ENCODE results near the gene IQSEC3. TPM values are rescaled to one million over a fixed set of nuclear protein-coding genes. Genes with fewer than 3 reads are reported as not detected.

IQSEC3 gene
- total RNA-seq, 2 experiments from 2014 or later: 2.0 to 2.2 TPM

DNA sequence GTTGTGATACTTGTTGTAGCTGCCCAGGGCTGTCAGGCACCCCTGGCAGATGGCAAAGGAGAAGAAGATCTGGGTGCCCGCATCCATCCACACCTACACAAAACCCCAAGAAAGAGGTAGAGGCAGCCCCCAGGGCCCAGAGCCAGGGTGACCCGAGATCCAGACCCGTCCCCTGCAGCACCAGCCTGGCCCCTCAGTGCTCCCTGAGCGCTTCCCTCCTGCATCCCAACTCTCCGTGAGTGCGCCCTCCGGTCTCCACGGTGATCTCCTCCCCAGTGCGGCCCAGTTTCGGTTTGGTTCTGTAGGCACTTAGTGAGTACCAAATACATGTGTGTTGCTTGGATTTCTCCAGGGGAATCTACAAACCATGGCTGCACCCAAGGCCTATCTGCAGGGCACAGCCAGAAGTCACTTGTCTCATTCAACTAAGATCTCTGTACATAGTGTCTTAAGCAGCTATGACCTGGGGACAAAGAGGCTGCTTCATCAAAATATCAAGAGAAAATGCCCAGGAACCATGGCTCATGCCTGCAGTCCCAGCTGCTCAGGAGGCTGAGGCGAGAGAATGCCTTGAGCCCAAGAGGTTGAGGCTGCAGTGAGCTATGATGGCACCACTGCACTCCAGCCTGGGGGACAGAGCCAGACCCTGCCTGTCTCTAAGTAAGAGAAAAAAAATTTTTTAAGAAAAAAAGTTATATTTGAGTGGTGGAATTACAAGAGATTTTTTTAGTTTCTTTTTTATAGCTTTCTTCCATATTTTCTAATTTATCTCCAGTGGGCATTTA is 131.5 kb downstream of the IQSEC3 start:
- H3K4me1 Mint-ChIP-seq: no peaks in the 10 kb centered on the region
- ATAC-seq: no peak
- no peaks in the 10 kb centered on the region for H3K36me3 Mint-ChIP-seq
- H3K4me3 Mint-ChIP-seq: no peak overlapping the region
- DNase-seq: no peak
- H3K9me3 Mint-ChIP-seq (ENCODE audit: low read depth): no peaks in the 10 kb centered on the region
- CTCF ChIA-PET: no interaction called here
- H3K27ac Mint-ChIP-seq: no peak overlapping the region
- peaks cover 28% of the 10 kb centered on the region for H3K27me3 Mint-ChIP-seq

- Mint-ChIP-seq H3K27ac (no peak overlapping the region), H3K4me3 (no peak overlapping the region), H3K4me1 (no peaks in the 10 kb centered on the region), H3K36me3 (no peaks in the 10 kb centered on the region), H3K9me3 (ENCODE audit: low read depth) (no peaks in the 10 kb centered on the region), H3K27me3 (peaks cover 29% of the 10 kb centered on the region)
- no peak for ATAC-seq
- DNase-seq: no peak
- CTCF ChIA-PET: no interaction called here
Measured at GRCh38 chr12:198705-199104, 132.1 kb downstream of the IQSEC3 start.

DNA sequence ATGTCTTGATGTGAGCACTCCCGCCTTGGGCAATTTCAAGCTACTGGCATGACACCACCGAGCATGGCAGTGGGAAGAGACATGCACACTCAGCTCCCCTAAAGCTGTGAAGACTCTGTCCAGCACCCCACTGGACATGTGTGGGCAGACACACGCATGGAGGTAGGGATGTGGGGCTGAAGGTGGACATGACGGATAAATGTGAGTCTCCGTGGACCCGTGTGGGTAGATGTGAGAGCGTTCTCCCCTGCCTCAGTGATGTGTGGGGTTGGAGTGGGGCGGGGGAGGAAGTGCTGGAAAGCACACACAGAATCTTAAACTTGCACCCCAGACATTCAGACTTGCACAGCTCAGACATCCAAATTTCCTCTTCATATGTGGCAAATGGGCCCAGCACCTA is 134.8 kb downstream of the IQSEC3 start:
- Mint-ChIP-seq H3K27me3 (peaks cover 50% of the 10 kb centered on the region), H3K27ac (no peak overlapping the region), H3K36me3 (no peaks in the 10 kb centered on the region), H3K4me1 (no peaks in the 10 kb centered on the region), H3K4me3 (no peak overlapping the region), H3K9me3 (ENCODE audit: low read depth) (no peaks in the 10 kb centered on the region)
- CTCF ChIA-PET: no interaction called here
- DNase-seq: no peak
- no peak for ATAC-seq

DNA sequence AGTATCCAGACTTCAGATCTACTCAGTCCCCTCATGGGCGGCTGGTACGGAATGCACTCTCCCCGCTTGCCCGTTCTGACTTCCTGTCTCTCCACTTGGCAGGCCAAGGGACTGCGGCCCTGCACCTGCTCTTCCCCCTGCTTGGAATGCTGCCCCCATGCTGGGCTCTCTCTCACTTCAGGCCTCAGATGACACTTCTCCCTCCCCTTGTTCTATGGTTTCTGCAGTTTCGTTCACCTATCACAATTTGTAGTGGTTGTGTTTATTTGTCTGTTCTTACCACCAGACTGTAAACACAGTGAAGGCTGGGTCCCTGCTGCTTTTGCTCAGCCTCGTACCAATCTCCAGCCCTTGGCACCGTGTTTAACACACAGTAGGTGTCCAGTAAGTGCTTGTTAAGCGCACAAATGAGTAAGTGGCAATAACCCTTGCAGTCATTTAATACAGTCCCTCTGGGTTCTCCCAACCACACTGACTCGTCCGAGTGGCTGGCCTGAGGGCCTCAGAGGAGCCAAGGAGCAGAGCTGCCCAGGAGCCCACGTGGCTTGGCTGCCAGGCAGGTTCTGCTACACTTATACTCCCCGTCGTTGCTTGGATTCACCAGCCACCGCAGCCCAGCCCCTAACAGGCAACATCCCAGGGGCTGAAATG is 135.6 kb downstream of the IQSEC3 start:
- Mint-ChIP-seq H3K36me3 (no peaks in the 10 kb centered on the region), H3K27me3 (peaks cover 50% of the 10 kb centered on the region), H3K27ac (no peak overlapping the region), H3K4me3 (no peak overlapping the region), H3K4me1 (no peaks in the 10 kb centered on the region), H3K9me3 (ENCODE audit: low read depth) (no peaks in the 10 kb centered on the region)
- CTCF ChIA-PET: no interaction called here
- DNase-seq (no peak), ATAC-seq (no peak)

GRCh38 chr12:203074-203461 is 136.5 kb downstream of the IQSEC3 start:
- ATAC-seq (no peak), DNase-seq (no peak)
- no peak overlapping the region for H3K4me3 Mint-ChIP-seq
- no peaks in the 10 kb centered on the region for H3K36me3 Mint-ChIP-seq
- H3K27me3 Mint-ChIP-seq: peaks cover 49% of the 10 kb centered on the region
- no peak overlapping the region for H3K27ac Mint-ChIP-seq
- no peaks in the 10 kb centered on the region for H3K9me3 Mint-ChIP-seq (ENCODE audit: low read depth)
- CTCF ChIA-PET: no interaction called here
- no peaks in the 10 kb centered on the region for H3K4me1 Mint-ChIP-seq

DNA sequence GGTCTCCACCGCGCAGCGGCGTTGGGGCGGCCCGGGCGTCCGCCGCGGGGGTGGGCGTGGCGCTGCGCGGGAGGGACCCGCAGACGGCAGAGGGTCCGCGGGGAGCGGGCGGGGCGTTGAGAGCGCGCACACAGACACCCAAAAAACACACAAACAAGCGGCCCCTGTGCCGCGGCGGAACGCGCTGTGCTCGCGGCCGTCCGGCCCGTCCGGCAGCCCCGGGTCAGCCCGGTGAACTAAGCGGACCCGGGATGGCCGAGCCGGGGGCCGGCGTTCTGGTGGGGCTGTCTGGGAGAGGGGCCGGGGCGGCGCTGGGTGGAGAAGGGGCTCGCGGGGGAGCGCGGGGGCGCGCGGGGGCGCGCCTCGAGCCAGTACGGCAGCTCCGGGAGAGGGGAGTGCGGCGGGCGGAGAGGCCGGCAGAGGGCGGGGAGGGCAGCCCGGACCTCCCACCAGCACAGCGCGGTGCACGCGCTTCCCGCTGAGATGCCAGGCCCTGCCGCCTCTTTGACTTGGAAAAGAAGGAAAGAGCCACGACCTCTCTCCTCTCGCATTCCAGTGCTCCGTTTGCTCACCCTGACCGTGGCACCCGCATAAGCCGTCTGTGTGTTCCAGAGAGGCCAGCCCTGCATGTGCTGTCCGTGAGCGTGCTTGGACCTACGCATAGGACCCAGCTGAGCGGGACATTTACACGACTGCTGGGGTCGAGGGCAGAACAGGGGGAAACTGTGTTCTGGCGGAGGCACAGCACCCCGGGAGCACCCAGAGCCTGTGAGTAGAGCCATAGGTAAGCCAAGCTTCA is 137.1 kb downstream of the IQSEC3 start:
- H3K36me3 Mint-ChIP-seq: no peaks in the 10 kb centered on the region
- CTCF ChIA-PET: no interaction called here
- H3K27ac Mint-ChIP-seq: no peak overlapping the region
- H3K4me3 Mint-ChIP-seq: no peak overlapping the region
- ATAC-seq: no peak
- H3K9me3 Mint-ChIP-seq (ENCODE audit: low read depth): no peaks in the 10 kb centered on the region
- no peaks in the 10 kb centered on the region for H3K4me1 Mint-ChIP-seq
- H3K27me3 Mint-ChIP-seq: peaks cover 51% of the 10 kb centered on the region
- DNase-seq: no peak

- no peak for DNase-seq
- CTCF ChIA-PET: no interaction called here
- Mint-ChIP-seq H3K27me3 (peaks cover 52% of the 10 kb centered on the region), H3K4me3 (no peak overlapping the region), H3K27ac (no peak overlapping the region), H3K4me1 (no peaks in the 10 kb centered on the region), H3K36me3 (no peaks in the 10 kb centered on the region), H3K9me3 (ENCODE audit: low read depth) (no peaks in the 10 kb centered on the region)
- no peak for ATAC-seq
Measured at GRCh38 chr12:204261-204678, 137.7 kb downstream of the IQSEC3 start.

DNA sequence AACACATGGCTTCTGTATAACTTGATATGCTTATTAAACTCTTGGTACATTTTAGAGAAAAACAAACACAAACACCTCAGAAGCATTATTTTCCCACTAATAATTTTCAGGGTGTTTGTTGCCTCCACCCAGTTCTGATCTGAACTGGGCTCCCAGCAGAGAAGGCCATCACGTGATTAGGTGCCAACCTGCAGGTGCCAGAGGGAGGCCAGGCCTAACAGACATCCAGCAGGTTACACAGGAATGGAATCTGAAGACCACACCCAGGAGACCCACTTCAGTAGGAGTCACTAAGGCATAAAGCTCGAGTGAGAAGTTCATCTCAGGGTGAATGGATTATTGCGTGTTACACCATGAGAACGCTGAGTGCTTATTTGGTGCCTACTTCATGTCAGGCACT is 138.5 kb downstream of the IQSEC3 start:
- H3K27me3 Mint-ChIP-seq: peaks cover 50% of the 10 kb centered on the region
- CTCF ChIA-PET: no interaction called here
- H3K9me3 Mint-ChIP-seq (ENCODE audit: low read depth): no peaks in the 10 kb centered on the region
- H3K27ac Mint-ChIP-seq: no peak overlapping the region
- ATAC-seq (no peak), DNase-seq (no peak)
- H3K4me1 Mint-ChIP-seq: no peaks in the 10 kb centered on the region
- H3K36me3 Mint-ChIP-seq: no peaks in the 10 kb centered on the region
- H3K4me3 Mint-ChIP-seq: no peak overlapping the region

DNA sequence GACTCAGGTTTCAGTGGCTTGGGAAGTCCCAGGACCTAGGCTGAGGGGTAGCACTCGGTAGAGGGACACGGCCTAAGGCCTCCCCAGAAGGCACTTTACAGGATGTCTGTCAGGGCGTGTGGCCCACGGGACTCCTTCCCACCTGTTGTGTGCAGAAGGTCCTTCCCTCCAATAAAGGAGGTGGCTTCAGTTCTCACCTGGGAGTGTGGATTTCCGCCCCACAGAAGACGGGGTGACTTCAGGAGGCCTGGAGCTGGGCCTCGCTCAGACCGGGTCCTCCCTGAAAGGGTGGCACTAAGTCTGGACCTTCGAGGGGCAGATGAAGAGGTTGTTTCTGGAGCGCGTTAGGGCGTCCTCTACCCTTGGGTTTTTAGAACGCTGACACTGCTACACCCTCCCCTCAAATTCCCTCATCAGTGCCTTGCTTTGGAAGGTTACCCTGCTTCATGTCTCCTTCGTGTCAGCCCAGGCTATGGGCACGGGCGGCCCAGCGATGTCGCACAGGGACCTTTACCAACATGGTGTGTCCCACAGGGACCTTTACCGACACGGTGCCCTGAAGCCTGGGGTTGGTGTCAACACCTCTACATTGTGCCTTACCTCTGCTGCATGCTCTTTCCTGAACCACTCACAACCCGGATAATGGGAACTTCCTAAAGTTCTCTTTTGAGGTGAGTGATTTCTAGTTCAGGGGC is 140.3 kb downstream of the IQSEC3 start:
- Mint-ChIP-seq H3K36me3 (no peaks in the 10 kb centered on the region), H3K9me3 (ENCODE audit: low read depth) (no peaks in the 10 kb centered on the region), H3K4me1 (no peaks in the 10 kb centered on the region), H3K4me3 (no peak overlapping the region), H3K27me3 (peaks cover 51% of the 10 kb centered on the region), H3K27ac (no peak overlapping the region)
- ATAC-seq (no peak), DNase-seq (no peak)
- CTCF ChIA-PET: no interaction called here

DNA sequence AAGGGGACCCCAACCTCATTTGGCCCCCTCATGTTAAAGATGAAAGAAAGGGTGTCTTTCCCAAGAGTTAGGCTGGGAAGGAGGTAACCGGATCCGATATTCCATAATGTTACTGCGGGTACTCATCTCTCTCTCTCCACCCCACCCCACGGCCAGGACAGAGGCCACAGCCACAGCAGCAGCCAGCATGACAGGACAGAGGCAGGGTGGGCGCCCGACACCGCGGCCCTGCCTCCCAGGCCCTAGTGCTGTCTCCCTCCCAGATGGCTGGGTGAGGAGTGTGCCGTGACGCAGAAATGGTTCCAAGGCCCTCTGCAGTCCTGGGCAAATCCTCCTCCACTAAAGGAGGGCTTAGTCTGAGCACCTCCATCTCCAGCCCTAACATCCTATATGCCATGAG is 141.2 kb downstream of the IQSEC3 start:
- H3K36me3 Mint-ChIP-seq: no peaks in the 10 kb centered on the region
- no peak overlapping the region for H3K27ac Mint-ChIP-seq
- CTCF ChIA-PET: no interaction called here
- no peaks in the 10 kb centered on the region for H3K4me1 Mint-ChIP-seq
- peaks cover 50% of the 10 kb centered on the region for H3K27me3 Mint-ChIP-seq
- DNase-seq (no peak), ATAC-seq (no peak)
- no peaks in the 10 kb centered on the region for H3K9me3 Mint-ChIP-seq (ENCODE audit: low read depth)
- no peak overlapping the region for H3K4me3 Mint-ChIP-seq

- Mint-ChIP-seq H3K4me3 (no peak overlapping the region), H3K27ac (no peak overlapping the region), H3K4me1 (no peaks in the 10 kb centered on the region), H3K9me3 (ENCODE audit: low read depth) (no peaks in the 10 kb centered on the region), H3K36me3 (no peaks in the 10 kb centered on the region), H3K27me3 (peaks cover 52% of the 10 kb centered on the region)
- no peak for DNase-seq
- CTCF ChIA-PET: no interaction called here
- ATAC-seq: no peak
Measured at GRCh38 chr12:208813-209212, 142.2 kb downstream of the IQSEC3 start.

- DNase-seq: no peak
- Mint-ChIP-seq H3K9me3 (ENCODE audit: low read depth) (no peaks in the 10 kb centered on the region), H3K27ac (no peak overlapping the region), H3K36me3 (no peaks in the 10 kb centered on the region), H3K4me3 (no peak overlapping the region), H3K4me1 (no peaks in the 10 kb centered on the region), H3K27me3 (peaks cover 47% of the 10 kb centered on the region)
- CTCF ChIA-PET: interaction anchor here (0.9 kb wide), 1 partner anchor 10 kb away, joined by 4 read pairs; no protein-coding TSS in a partner anchor
- ATAC-seq: no peak
Measured at GRCh38 chr12:209246-209645, 142.7 kb downstream of the IQSEC3 start.

DNA sequence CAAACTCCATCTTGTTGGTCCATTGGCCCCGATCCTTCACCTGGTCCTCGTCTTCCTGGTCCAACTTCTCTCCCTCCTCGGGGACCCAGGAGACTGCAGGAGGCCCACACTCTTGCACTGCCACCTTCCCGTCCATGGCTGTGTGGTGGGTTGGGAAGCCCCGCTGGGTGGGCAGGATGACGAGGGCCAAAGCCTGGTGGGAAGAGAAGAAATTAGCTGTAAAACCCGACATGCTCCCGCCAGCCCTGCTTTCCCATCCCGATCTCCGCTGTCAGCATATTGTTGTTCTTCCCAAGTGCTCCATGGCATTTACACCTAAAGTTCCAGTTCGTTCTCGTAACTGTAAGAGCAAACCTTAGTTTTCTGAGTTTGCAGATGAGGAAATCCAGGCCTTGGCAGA is 143.3 kb downstream of the IQSEC3 start:
- H3K36me3 Mint-ChIP-seq: no peaks in the 10 kb centered on the region
- H3K27ac Mint-ChIP-seq: no peak overlapping the region
- CTCF ChIA-PET: interaction anchor here (0.9 kb wide), 1 partner anchor 10 kb away, joined by 4 read pairs; no protein-coding TSS in a partner anchor
- no peaks in the 10 kb centered on the region for H3K4me1 Mint-ChIP-seq
- H3K27me3 Mint-ChIP-seq: peaks cover 48% of the 10 kb centered on the region
- no peaks in the 10 kb centered on the region for H3K9me3 Mint-ChIP-seq (ENCODE audit: low read depth)
- ATAC-seq: no peak
- no peak for DNase-seq
- H3K4me3 Mint-ChIP-seq: no peak overlapping the region

Measured in activated CD8-positive, alpha-beta memory T cell treated with anti-CD3 and anti-CD28 coated beads, Interleukin-2, amount 10 ng/mL, durations not matched to agents 7 days and 5 days (primary cell).